Renal pelvis (tissue), 12 donors: ENCODE results near the gene PLPP3. TPM values are rescaled to one million over a fixed set of nuclear protein-coding genes. Genes with fewer than 3 reads are reported as not detected.
A peak's percentile ranks its signal among the peaks of the same experiment; 100 is the strongest.
"Not testable (repeated sequence)": the region's sequence is repeated elsewhere in the genome, so short reads cannot be mapped to it uniquely, and the experiment has no call there.

ENCODE experiments used
- DNase-seq: peaks from one replicate; pipeline ENCODE4 v3.0.0-alpha.2; 2013
- long read RNA-seq, 16 experiments: transcript quantifications; one replicate each; lab custom pipeline, GENCODE V29; 2026
- polyA plus RNA-seq, 3 donors: library from polyadenylated mRNA; unstranded; fragments of 120-200 nt; gene quantifications; one replicate each; pipeline ENCODE4 v1.2.1, GENCODE V29; 2013; ENCODE audit not compliant: insufficient read length in 3 of 3

The PLPP3 gene
- 100 to 1,000 TPM; 101 to 118 (median 111) TPM for polyA plus RNA-seq
- long read RNA-seq, donor 1, transcript PLPP3-202 (2 exons, 2,039 nt): minor isoform, 9 of 47 reads
- long read RNA-seq, donor 1, transcript PLPP3-201 (6 exons, 3,292 nt): major isoform, 32 of 47 reads
- long read RNA-seq, donor 1, partial matches to known transcripts: 5 of 47 reads
- long read RNA-seq, donor 1, other reads (novel, unspliced or antisense): 0 of 47 reads
- long read RNA-seq, donor 2, transcript PLPP3-201 (6 exons, 3,292 nt): major isoform, 58 of 63 reads
- long read RNA-seq, donor 2, transcript PLPP3-202 (2 exons, 2,039 nt): minor isoform, 5 of 63 reads
- long read RNA-seq, donor 2, partial matches to known transcripts: 0 of 63 reads
- long read RNA-seq, donor 2, other reads (novel, unspliced or antisense): 0 of 63 reads
- long read RNA-seq, donor 3, transcript PLPP3-201 (6 exons, 3,292 nt): major isoform, 39 of 47 reads
- long read RNA-seq, donor 3, transcript PLPP3-202 (2 exons, 2,039 nt): minor isoform, 8 of 47 reads
- long read RNA-seq, donor 3, partial matches to known transcripts: 0 of 47 reads
- long read RNA-seq, donor 3, other reads (novel, unspliced or antisense): 0 of 47 reads
- long read RNA-seq, donor 4, transcript PLPP3-201 (6 exons, 3,292 nt): major isoform, 38 of 50 reads
- long read RNA-seq, donor 4, transcript PLPP3-202 (2 exons, 2,039 nt): minor isoform, 12 of 50 reads
- long read RNA-seq, donor 4, partial matches to known transcripts: 0 of 50 reads
- long read RNA-seq, donor 4, other reads (novel, unspliced or antisense): 0 of 50 reads
- long read RNA-seq, donor 5, transcript PLPP3-201 (6 exons, 3,292 nt): major isoform, 14 of 20 reads
- long read RNA-seq, donor 5, transcript PLPP3-202 (2 exons, 2,039 nt): minor isoform, 6 of 20 reads
- long read RNA-seq, donor 5, partial matches to known transcripts: 0 of 20 reads
- long read RNA-seq, donor 5, other reads (novel, unspliced or antisense): 0 of 20 reads
- long read RNA-seq, donor 6, transcript PLPP3-201 (6 exons, 3,292 nt): major isoform, 31 of 40 reads
- long read RNA-seq, donor 6, partial matches to known transcripts: 5 of 40 reads
- long read RNA-seq, donor 6, other reads (novel, unspliced or antisense): 0 of 40 reads
- long read RNA-seq, donor 7, transcript PLPP3-202 (2 exons, 2,039 nt): minor isoform, 19 of 57 reads
- long read RNA-seq, donor 7, transcript PLPP3-201 (6 exons, 3,292 nt): major isoform, 29 of 57 reads
- long read RNA-seq, donor 7, partial matches to known transcripts: 9 of 57 reads
- long read RNA-seq, donor 7, other reads (novel, unspliced or antisense): 0 of 57 reads
- long read RNA-seq, donor 8, transcript PLPP3-201 (6 exons, 3,292 nt): major isoform, 14 of 19 reads
- long read RNA-seq, donor 8, transcript PLPP3-202 (2 exons, 2,039 nt): minor isoform, 5 of 19 reads
- long read RNA-seq, donor 8, partial matches to known transcripts: 0 of 19 reads
- long read RNA-seq, donor 8, other reads (novel, unspliced or antisense): 0 of 19 reads
- long read RNA-seq, donor 9, transcript PLPP3-201 (6 exons, 3,292 nt): major isoform, 41 of 83 reads
- long read RNA-seq, donor 9, transcript PLPP3-202 (2 exons, 2,039 nt): minor isoform, 12 of 83 reads
- long read RNA-seq, donor 9, partial matches to known transcripts: 30 of 83 reads
- long read RNA-seq, donor 9, other reads (novel, unspliced or antisense): 0 of 83 reads
- long read RNA-seq, donor 10, transcript PLPP3-201 (6 exons, 3,292 nt): major isoform, 30 of 38 reads
- long read RNA-seq, donor 10, transcript PLPP3-202 (2 exons, 2,039 nt): minor isoform, 8 of 38 reads
- long read RNA-seq, donor 10, partial matches to known transcripts: 0 of 38 reads
- long read RNA-seq, donor 10, other reads (novel, unspliced or antisense): 0 of 38 reads
- long read RNA-seq, donor 11, transcript PLPP3-202 (2 exons, 2,039 nt): minor isoform, 12 of 26 reads
- long read RNA-seq, donor 11, transcript PLPP3-201 (6 exons, 3,292 nt): major isoform, 14 of 26 reads
- long read RNA-seq, donor 11, partial matches to known transcripts: 0 of 26 reads
- long read RNA-seq, donor 11, other reads (novel, unspliced or antisense): 0 of 26 reads
- long read RNA-seq, donor 12, transcript PLPP3-202 (2 exons, 2,039 nt): minor isoform, 7 of 80 reads
- long read RNA-seq, donor 12, transcript PLPP3-201 (6 exons, 3,292 nt): major isoform, 59 of 80 reads
- long read RNA-seq, donor 12, partial matches to known transcripts: 14 of 80 reads
- long read RNA-seq, donor 12, other reads (novel, unspliced or antisense): 0 of 80 reads
- long read RNA-seq, donor 13, transcript PLPP3-202 (2 exons, 2,039 nt): minor isoform, 5 of 18 reads
- long read RNA-seq, donor 13, transcript PLPP3-201 (6 exons, 3,292 nt): major isoform, 13 of 18 reads
- long read RNA-seq, donor 13, partial matches to known transcripts: 0 of 18 reads
- long read RNA-seq, donor 13, other reads (novel, unspliced or antisense): 0 of 18 reads
- long read RNA-seq, donor 14: 0 reads
- long read RNA-seq, donor 15, transcript PLPP3-202 (2 exons, 2,039 nt): minor isoform, 7 of 53 reads
- long read RNA-seq, donor 15, transcript PLPP3-201 (6 exons, 3,292 nt): major isoform, 41 of 53 reads
- long read RNA-seq, donor 15, partial matches to known transcripts: 5 of 53 reads
- long read RNA-seq, donor 15, other reads (novel, unspliced or antisense): 0 of 53 reads
- long read RNA-seq, donor 16, transcript PLPP3-202 (2 exons, 2,039 nt): minor isoform, 11 of 53 reads
- long read RNA-seq, donor 16, transcript PLPP3-201 (6 exons, 3,292 nt): major isoform, 36 of 53 reads
- long read RNA-seq, donor 16, partial matches to known transcripts: 6 of 53 reads
- long read RNA-seq, donor 16, other reads (novel, unspliced or antisense): 0 of 53 reads

GRCh38 chr1:56578963-56579875 is at the start of gene PLPP3:
TSS of gene PLPP3 (minus strand) at chr1:56579563. CDS start at chr1:56579016, 547 bp downstream.
- peak; percentile 90 for DNase-seq

DNA sequence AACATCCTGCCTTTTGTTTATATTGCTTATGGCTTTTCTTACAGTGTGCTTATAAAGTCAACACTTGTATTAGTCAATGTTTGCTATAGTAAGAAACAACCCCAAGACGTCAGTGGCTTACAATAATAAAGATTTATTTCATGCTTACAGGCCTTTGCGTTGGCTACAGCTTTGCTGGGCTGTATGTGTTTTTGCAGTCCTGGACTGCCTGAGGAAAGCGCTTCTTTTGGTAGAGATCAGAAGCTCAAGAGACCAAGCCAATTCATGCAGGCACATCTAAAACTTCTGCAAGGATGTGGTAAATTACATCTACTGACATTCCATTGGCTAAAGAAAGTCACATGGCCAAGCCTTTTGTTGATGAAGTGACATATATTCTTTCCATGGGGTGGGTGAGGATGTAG is 48.3 kb upstream of the PLPP3 start:
- DNase-seq: no peak

DNA sequence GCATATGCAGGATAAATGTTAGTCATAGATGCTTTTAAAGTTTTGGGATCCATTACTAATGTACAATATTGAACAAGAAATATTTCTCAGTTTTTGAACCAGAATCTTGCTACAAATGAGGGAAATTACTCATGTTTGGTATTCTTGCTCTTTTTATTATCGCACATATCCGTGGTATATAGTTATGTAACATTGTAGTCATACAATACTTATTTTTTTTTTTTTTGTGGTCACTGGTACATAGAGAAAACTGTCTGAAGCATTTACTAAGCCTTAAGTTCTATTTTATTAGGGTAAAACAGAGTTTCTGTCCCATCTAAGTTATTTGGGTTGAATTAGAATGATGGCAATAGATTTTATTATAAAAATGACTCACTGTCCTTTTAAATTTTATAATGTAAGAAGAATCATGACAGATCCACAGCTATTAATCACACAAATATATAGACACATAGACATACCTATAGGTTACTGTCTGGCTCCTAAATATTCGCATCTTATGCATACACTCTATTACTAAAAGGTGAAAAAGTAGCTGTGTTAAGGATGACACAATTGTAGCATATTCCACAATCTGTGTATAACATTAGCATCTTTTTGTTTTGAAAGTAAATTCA is 47.8 kb upstream of the PLPP3 start:
- DNase-seq: no peak

DNA sequence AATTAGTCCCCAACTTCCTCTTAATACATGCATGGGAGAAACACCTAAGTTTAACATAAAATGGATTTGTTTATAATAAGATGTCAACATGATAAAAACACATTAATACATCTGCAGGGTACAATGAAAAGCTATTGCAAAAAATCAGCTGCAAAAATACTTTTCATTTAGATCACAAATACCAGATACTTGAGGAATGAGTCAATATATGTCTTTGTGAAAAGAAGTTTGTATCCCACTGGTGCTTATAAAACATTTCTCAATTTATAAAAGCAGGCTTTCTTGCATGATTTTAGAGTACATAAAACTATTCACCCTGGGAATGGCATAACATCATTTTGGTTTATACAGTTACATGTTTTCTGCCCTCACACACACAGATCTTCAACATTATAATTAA is 47.2 kb upstream of the PLPP3 start:
- DNase-seq: no peak

GRCh38 chr1:56625819-56626440 is 46.6 kb upstream of the PLPP3 start:
- DNase-seq: no peak

GRCh38 chr1:56617141-56617540 is 37.8 kb upstream of the PLPP3 start:
- DNase-seq: no peak

DNA sequence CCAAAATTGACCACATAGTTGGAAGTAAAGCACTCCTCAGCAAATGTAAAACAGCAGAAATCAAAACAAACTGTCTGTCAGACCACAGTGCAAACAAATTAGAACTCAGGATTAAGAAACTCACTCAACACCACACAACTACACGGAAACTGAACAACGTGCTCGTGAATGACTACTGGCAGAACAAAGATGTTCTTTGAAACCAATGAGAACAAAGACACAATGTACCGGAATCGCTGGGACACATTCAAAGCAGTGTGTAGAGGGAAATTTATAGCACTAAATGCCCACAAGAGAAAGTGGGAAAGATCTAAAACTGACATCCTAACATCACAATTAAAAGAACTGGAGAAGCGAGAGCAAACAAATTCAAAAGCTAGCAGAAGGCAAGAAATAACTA is 31.4 kb upstream of the PLPP3 start:
- not testable (repeated sequence) for DNase-seq

DNA sequence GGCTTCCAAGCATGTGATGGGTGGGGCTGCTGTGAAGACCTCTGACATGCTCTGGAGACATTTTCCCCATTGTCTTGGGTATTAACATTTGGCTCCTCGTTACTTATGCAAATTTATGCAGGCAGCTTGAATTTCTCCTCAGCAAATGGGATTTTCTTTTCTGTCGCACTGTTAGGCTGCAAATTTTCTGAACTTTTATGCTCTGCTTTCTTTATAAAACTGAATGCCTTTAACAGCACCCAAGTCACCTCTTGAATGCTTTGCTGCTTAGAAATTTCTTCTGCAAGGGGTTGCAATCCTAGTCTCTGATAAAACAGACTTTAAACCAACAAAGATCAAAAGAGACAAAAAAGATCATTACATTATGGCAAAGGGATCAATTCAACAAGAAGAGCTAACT is 30.7 kb upstream of the PLPP3 start:
- DNase-seq: not testable (repeated sequence)

DNA sequence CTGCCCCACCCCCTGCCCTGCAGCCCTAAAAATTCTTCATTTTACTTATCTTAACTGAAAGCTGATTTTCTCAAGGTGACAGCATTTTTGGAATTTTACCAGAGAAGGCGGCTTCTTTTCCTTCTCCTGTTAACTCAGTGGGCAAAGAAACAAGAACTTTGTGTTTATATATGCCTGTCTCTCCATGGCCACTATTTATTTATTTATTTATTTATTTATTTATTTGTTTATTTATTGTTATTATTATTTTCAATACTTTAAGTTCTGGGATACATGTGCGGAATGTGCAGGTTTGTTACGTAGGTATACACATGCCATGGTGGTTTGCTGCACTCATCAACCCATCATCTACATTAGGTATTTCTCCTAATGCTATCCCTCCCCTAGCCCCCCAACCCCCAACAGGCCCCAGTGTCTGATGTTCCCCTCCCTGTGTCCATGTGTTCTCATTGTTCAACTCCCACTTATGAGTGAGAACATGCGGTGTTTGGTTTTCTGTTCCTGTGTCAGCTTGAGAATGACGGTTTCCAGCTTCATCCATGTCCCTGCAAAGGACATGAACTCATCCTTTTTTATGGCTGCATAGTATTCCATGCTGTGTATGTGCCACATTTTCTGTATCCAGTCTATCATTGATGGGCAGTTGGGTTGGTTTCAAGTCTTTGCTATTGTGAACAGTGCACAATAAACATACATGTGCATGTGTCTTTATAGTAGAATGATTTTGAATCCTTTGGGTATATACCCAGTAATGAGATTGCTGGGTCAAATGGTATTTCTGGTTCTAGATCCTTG is 16.2 kb upstream of the PLPP3 start:
- not testable (repeated sequence) for DNase-seq

GRCh38 chr1:56591909-56592308 is 12.5 kb upstream of the PLPP3 start:
- no peak for DNase-seq

- DNase-seq: no peak
Observed at GRCh38 chr1:56590520-56591011, 11.2 kb upstream of the PLPP3 start.

DNA sequence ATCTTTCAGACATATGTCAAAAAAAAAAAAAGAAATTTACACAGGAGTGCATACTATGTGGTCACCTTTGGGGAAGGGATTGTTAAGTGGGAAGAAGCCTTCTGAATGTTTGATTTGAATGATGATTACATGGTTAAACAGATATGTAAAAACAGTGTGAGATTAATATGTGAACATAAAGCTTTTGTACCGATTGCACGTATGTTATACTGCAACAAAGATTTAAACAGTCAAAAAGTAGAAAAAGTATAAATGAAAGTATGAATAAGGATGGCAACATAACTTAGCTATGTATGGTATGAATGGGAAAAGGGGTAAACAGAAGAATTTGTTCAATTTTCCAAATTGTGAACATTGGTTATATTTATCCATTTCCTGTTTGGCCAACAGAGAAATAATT is 10.0 kb upstream of the PLPP3 start:
- no peak for DNase-seq

- no peak for DNase-seq
Observed at GRCh38 chr1:56586502-56586901, 7.1 kb upstream of the PLPP3 start.

DNA sequence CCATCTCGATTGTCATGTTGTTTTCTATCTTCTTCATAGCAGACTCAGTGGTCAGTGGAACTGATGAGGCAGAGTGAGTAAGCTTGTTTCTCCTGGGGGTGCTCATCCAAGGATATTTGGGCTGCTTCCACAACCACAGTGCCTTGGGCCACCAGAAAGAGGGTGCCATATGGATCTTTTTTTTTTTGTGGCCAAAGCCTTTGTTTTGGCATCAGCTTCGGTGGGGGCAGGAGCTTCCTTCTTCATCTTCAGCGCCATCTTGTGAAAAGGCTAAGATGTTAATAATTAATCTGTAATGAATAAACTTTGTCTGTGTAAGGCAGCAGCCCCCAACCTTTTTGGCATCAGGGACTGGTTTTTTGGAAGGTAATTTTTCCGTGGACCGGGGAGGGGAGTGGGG is 6.6 kb upstream of the PLPP3 start:
- DNase-seq: no peak

GRCh38 chr1:56584910-56585528 is 5.7 kb upstream of the PLPP3 start:
- peak; percentile 65 for DNase-seq
